Gastrocnemius medialis (tissue), 4 donors: ENCODE results near the gene RPS2. TPM values are rescaled to one million over a fixed set of nuclear protein-coding genes. Genes with fewer than 3 reads are reported as not detected.

Experiments
- ATAC-seq, 2 donors: fragments of 150-250 bp; one replicate each; pipeline ENCODE4 v1.9.1; 2016
- DNase-seq, 2 donors: peaks; one replicate each; pipeline ENCODE4 v3.0.0-alpha.2; 2019
- H3K27ac ChIP-seq, 4 donors: fragments of 200-600 bp; sonication (generic); 1 replicate in 1 of 4; 2 replicates in 3 of 4; pipeline ENCODE4 v1.5.1; 2016 to 2018; ENCODE audit warnings: mild to moderate bottlenecking in 2 of 4, moderate library complexity in 1 of 4
- H3K27me3 ChIP-seq, 3 donors: fragments of 200-600 bp; sonication (generic) in 2 of 3; 1 replicate in 1 of 3; 2 replicates in 2 of 3; pipeline versions ENCODE4 v1.5.1 to v1.6.0; 2016 to 2019; ENCODE audit warnings: mild to moderate bottlenecking in 1 of 3, moderate library complexity in 1 of 3
- H3K36me3 ChIP-seq, 2 donors: fragments of 200-600 bp; sonication (generic) in 1 of 2; one replicate each; pipeline ENCODE4 v1.5.1; 2017 to 2018
- H3K4me1 ChIP-seq, 2 donors: fragments of 200-600 bp; sonication (generic) in 1 of 2; one replicate each; pipeline ENCODE4 v1.5.1; 2016 to 2017; ENCODE audit warnings: mild to moderate bottlenecking in 2 of 2
- H3K4me3 ChIP-seq, 4 donors: fragments of 200-600 bp; sonication (generic) in 3 of 4; 1 replicate in 1 of 4; 2 replicates in 3 of 4; pipeline ENCODE4 v1.5.1; 2016 to 2019; ENCODE audit warnings: mild to moderate bottlenecking in 2 of 4
- H3K9me3 ChIP-seq, 3 donors: fragments of 200-600 bp; sonication (generic) in 2 of 3; 1 replicate in 1 of 3; 2 replicates in 2 of 3; pipeline ENCODE4 v1.5.1; 2016 to 2019
- CTCF ChIP-seq, 5 experiments: fragments of 450-650 bp in 3 of 5; fragments of 200-600 bp in 2 of 5; sonication (generic) in 2 of 5; IDR thresholded peaks in 4 of 5; conservative IDR thresholded peaks in 1 of 5; 1 replicate in 4 of 5; 2 replicates in 1 of 5; pipeline ENCODE4 v1.5.1; 2016 to 2019; ENCODE audit warnings: antibody characterized with exemption in 5 of 5, mild to moderate bottlenecking in 3 of 5, moderate library complexity in 3 of 5
- POLR2A ChIP-seq, 2 donors: fragments of 450-650 bp; IDR thresholded peaks; one replicate each; pipeline ENCODE4 v1.6.1; 2017; ENCODE audit warnings: antibody characterized with exemption in 2 of 2, mild to moderate bottlenecking in 2 of 2, moderate library complexity in 2 of 2
- in situ Hi-C, 4 donors: fragments of 200-750 bp; cut with MboI; loops; one replicate each; pipeline versions ENCODE4 v1.15.0 to v1.8.0; 2017; ENCODE audit warnings: low sequenced_read_pairs in 4 of 4
- intact Hi-C: fragments of 100-400 bp; cut with DNase I; formaldehyde crosslinking; loops from one replicate; pipeline ENCODE4 v1.15.1; 2023; ENCODE audit warnings: low total_unique reads
- total RNA-seq, 4 donors: library from RNA; depleted of rRNA; stranded (reverse); fragments of >200 nt; gene quantifications; one replicate each; pipeline versions ENCODE4 v1.1.0 to v1.2.3, GENCODE V29; 2016

RPS2 gene
- total RNA-seq, 4 donors from 2014 or later: 1,162 to 1,876 (median 1,684) TPM

- peaks cover 0 to 2% of the 10 kb centered on the region in 2 donors for H3K4me1 ChIP-seq
- H3K4me3 ChIP-seq: no peak overlapping the region
- intact Hi-C loops: loop anchor here (5.0 kb wide), 1 partner anchor 151 kb away; the partner anchor contains the start of genes NUBP2 and SPSB3
- TF ChIP-seq POLR2A (IDR thresholded peaks at IDR 0.05) (peak in 1 of 2 donors; percentile 4), CTCF (IDR thresholded peaks at IDR 0.05 in 4 of 5, conservative IDR thresholded peaks at IDR 0.05 in 1 of 5) (no peak)
- peaks cover 2 to 14% of the 10 kb centered on the region in 2 donors for H3K36me3 ChIP-seq
- in situ Hi-C loops: no loop called here
- H3K27me3 ChIP-seq: no peaks in the 10 kb centered on the region
- DNase-seq: no peak
- H3K9me3 ChIP-seq: no peaks in the 10 kb centered on the region
- no peak overlapping the region for H3K27ac ChIP-seq
- no peak for ATAC-seq
Measured at GRCh38 chr16:1933097-1933661, 31.4 kb downstream of the RPS2 start.

GRCh38 chr16:1932050-1933028, 32.3 kb downstream of the RPS2 start:
- in situ Hi-C loops: no loop called here
- Histone ChIP-seq H3K9me3 (no peaks in the 10 kb centered on the region), H3K4me1 (no peaks in the 10 kb centered on the region), H3K4me3 (no peak overlapping the region), H3K27me3 (no peaks in the 10 kb centered on the region), H3K36me3 (peaks cover 0 to 6% of the 10 kb centered on the region in 2 donors), H3K27ac (no peak overlapping the region)
- ATAC-seq: no peak
- intact Hi-C loops: loop anchor here (5.0 kb wide), 1 partner anchor 150 kb away; the partner anchor contains the start of genes NUBP2 and SPSB3
- peak in 1 of 2 donors; percentile 4 for TF ChIP-seq POLR2A (IDR thresholded peaks at IDR 0.05)
- no peak for TF ChIP-seq CTCF (IDR thresholded peaks at IDR 0.05 in 4 of 5, conservative IDR thresholded peaks at IDR 0.05 in 1 of 5)
- DNase-seq: no peak

GRCh38 chr16:1930338-1930720, 34.3 kb downstream of the RPS2 start:
- Histone ChIP-seq H3K27ac (no peak overlapping the region), H3K9me3 (no peaks in the 10 kb centered on the region), H3K27me3 (no peaks in the 10 kb centered on the region), H3K36me3 (no peaks in the 10 kb centered on the region), H3K4me3 (no peak overlapping the region), H3K4me1 (no peaks in the 10 kb centered on the region)
- in situ Hi-C loops: no loop called here
- TF ChIP-seq CTCF (IDR thresholded peaks at IDR 0.05 in 4 of 5, conservative IDR thresholded peaks at IDR 0.05 in 1 of 5): no peak
- no peak for TF ChIP-seq POLR2A (IDR thresholded peaks at IDR 0.05)
- no peak for ATAC-seq
- intact Hi-C loops: loop anchor here (5.0 kb wide), 1 partner anchor 148 kb away; the partner anchor contains the start of genes NUBP2 and SPSB3
- no peak for DNase-seq

GRCh38 chr16:1929578-1930337, 34.9 kb downstream of the RPS2 start:
- ATAC-seq (peak; percentile 85 to 87), DNase-seq (peak; percentile 74 to 84)
- H3K36me3 ChIP-seq: no peaks in the 10 kb centered on the region
- peak overlapping the region; percentile 52 to 83 (median 76) for H3K27ac ChIP-seq
- H3K4me3 ChIP-seq: peak overlapping the region; percentile 49 to 69 (median 66)
- in situ Hi-C loops (loop anchor here in 2 of 4 donors (5.0 kb wide), 2 partner anchors 62 to 67 kb away; no protein-coding TSS in a partner anchor), intact Hi-C loops (loop anchor here (1.0 to 5.0 kb wide), 3 partner anchors 65 to 147 kb away; partner anchors contain the start of genes HAGH, NUBP2 and SPSB3)
- H3K4me1 ChIP-seq: no peaks in the 10 kb centered on the region
- H3K9me3 ChIP-seq: no peaks in the 10 kb centered on the region
- H3K27me3 ChIP-seq: no peaks in the 10 kb centered on the region
- TF ChIP-seq POLR2A (IDR thresholded peaks at IDR 0.05) (peak; percentile 17 to 31), CTCF (IDR thresholded peaks at IDR 0.05 in 4 of 5, conservative IDR thresholded peaks at IDR 0.05 in 1 of 5) (peak in 4 of 5 experiments; percentile 100)
